ENCODE measurements around the gene CFAP43.

The CFAP43 gene

DNA sequence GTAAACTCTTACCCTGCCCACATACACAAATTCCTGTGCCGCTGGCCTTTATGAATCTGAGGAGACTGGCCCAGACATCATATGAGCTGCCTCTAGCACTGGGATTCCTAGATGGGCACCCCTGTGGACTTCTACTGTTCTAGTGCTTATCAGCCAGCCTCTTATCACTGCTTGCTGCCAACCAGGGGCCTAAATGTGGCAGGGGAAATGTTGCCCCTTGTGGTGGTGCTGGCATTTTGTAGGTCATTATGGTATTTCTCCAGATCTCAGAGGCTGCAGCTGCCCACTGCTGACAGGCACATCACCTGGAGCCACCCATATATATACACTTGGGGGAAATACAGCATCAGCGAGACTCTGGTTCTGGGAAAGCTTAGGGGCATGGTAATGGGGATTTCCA is 104.8 kb downstream of the CFAP43 start:
- no peak for DNase-seq

DNA sequence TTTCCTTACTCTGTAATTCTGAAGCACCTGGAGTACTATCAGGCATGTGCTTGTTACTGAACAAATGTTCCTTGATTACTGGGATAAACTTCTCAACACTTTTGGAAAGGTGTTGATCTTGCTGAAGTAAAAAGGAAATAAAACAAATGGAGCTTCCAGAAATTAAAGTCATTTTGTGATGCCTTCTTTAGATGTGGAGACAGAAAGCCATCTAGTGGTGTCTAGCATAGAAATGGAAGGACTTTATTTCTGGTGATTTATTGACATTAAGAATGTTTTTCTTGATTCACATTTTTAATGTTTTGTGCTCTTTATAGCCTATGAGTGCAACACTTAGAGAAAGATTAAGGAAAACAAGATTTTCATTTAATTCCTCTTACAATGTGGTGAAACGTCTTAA is 108.8 kb downstream of the CFAP43 start:
- no peak for DNase-seq

DNA sequence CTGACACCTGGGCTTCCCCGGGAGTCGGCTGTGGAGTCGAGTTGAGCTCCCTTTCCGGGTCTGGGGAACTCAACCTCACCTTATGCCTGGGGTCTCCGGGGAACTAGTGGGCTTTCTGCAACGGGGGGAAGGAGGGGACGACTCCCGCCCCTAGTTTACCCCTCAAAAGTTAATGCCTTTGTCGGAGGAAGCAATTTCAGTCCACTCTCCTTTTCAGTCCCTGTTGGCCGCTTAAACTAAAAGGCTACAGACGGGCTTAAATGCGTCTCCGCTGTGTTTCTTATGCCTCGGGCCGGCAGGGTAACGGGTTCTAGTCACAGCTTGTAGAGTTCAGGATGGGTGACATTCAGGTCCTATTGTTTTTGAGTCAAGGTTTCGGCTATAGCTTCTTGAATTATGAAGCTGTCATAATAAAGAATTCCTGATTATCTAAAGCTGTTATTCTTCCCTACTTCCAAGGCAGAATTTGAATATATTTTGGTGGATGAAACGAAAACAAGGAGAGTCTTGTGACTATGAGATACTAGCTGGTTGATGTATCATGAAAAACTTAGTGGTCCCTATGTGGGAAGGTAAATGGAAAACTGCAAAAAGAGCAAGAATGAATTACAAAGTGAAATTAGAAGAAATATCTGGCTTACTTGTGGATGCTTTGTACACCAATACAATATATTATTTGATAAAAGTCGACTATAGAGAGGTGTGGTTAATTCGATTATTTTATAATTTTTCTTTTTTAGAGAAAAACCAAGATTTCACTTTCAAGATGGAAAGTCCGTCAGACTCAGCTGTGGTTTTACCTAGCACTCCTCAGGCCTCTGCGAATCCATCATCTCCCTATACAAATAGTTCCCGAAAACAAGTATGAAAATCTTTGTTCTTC is 109.7 kb downstream of the CFAP43 start:
- no peak for DNase-seq

DNA sequence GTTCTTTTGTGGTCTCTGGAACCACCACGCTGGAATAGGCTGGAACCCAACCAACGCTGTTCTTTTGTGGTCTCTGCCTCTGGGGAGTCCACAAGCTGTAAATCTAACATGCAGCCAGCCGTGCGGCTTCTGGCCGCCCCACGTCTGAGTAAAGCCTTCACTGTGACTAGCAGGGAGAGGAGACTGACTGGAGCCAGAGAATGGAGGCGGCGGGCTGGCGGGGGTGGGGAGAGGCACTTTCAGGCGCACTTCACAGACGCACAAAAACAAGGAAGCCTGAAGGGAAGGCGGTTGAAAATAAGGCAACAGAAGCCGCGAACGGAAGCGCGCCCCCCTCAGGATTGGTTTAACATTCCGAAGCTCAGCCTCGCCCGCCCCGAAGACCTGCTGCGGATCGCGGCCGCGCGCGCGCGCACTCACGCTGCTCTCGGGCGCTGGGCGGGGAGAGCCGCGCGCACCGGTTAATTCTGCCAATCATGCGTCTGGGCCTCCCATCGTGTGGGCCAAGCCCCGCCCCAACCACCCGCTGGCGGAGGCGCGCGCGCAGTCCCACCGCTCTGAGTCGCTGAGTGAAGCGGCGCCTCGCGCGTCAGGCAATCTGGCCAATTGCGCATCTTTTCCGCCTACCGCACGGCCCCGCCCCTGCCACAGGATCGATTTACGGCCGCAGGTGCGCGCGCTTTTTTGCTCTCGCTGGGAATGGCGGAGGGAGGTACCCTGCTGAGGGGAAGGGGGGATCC is 110.5 kb downstream of the CFAP43 start, which contains the start of gene SFR1:
Gene SFR1 (plus strand): TSS at position 687 of the 740 bp plus-strand sequence. CDS start 13 bp downstream, at position 700.
- DNase-seq, result peak; percentile 98

DNA sequence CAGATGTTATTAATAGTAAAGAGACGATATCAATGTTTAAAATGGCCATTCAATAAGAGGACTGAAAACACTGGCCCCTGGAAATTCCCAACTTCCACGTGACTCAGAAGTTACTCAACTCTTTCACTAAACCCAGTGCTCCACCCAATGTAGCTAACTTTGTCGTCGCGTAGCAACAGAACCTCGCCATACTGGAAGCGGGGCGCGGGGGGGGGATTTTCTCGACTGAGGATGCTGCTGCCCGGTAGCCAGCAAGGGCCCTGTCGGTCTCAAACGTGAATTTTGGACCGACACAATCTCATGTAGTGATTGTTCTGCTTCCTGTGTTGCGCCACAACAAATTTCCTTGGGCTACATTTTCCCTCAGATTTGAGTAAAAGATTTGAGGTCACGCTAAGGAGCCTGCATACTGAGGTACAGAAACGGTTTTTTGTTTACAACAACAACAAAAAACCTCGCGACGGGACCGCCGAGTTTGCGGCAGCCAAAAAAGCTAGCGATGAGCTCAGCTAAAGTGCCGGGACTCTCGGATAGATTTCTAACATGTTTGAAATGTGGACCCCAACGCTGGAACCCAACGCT is 111.2 kb downstream of the CFAP43 start:
- peak; percentile 90 for DNase-seq

DNA sequence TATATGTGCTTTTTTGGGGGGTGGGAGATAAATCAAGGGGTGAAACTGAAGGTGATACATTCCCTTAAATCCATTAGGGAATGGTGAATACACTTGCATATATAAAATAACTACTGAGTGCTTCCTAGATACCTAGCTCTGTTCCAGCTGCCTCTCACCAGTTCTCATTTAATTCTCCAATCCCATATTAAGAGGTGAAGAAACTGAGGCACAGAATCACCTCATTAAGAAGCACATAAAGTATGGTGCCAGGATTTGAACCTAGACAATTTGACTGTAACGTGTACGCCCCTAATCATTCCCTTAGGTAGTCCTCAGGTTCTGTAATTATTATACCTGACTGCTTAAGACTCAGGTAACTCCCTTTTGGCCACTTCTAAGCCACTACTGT is 111.7 kb downstream of the CFAP43 start:
- no peak for DNase-seq

DNA sequence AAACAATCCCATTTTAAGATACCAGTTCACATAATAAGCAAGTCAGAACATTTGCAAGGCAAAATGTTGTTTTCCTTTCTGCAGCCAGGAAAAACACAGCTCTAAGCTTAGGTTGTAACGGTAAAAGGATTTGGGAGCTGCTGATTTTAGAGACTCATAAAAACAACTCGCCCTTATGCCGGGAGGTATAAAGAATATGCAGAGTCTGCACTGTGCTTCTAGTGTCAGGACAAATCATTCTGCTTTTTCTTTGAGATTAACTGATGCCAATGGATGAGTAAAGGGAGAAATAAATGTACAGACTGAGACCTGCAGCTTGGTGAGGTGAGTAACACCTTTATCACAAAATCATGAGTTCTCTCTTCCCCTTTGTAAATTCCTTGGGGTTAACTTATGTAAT is 112.2 kb downstream of the CFAP43 start:
- no peak for DNase-seq

DNA sequence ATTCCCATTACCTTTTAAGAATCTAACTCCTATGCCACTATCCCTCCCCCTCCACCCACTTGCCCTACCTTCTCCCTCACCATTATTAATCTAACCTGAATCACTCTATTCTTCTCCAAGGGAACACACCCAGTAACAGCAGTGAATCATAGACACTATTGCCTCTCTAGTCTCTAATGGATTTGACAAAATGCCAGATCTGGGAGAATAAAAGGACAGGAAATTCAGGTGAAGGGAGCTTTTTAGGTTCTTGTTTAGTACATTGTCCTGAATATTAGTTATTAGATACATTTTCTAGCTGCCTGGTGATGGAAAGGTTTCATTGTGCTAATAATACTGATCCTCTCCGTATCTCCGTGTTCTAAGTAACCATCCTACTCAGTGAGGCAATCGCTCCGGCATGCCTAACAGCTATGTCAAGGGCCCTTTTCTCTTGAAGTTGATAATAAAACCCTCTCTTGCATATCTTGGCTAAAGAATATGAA is 114.3 kb downstream of the CFAP43 start:
- DNase-seq, result no peak

DNA sequence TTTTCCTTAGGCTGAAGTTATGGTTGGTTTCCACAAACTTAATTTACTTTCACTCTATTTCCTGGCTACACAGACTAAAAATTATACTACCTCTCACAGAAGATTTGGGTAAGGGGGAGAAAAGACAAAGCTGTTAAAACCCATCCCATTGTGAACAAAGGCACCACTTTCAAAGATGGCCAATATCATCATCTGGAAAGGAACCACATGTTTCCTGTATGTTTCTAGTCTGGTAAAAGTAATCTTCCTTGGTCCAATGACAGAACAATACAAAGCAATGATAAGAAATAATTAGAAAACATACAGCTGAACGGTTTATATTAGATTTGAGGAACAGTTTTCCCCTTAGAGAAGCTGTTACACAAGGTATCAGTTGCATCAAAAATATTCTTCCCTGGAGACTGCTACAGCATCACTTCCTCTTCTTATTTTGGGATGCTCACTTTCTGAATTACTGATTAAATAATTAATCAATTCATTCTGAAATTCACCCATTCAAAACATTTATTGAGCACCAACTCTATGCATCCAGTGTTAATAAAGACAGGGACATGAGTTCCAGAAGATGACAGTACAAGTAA is 118.7 kb downstream of the CFAP43 start:
- DNase-seq, result no peak

DNA sequence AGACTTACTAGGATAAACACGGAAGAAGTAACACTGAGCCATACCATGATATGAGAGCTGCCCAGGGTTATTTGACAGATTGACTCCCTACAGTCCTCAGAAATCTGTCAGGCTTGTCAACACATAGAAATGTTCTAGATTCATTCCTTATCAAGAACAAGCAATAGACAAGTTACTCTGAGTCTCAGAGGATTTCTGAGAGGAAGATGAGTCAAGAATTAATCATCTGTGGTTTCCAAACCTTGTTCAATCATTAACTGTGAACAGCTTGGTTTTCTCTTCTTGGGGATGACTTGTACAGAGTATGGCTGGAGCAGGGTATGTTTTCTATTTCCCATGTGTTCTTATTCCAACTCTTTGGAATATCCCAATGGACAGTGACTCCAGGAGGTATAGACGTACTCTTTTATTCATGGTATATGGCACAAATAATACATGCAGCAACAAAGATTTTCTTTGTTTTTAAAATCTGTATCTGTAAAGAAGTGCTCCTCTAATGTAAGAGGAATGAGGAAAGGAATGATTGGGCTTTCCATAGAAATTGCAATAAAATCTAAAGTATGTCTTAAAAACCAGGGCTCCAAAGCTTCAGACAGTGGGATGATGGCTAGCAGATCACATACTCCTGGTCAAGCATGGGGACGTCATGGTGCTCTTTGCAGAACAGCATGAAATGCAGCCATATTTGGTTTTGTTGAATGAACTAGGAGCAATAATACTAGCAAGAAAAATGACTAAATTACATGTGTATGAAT is 122.1 kb downstream of the CFAP43 start:
- no peak for DNase-seq

DNA sequence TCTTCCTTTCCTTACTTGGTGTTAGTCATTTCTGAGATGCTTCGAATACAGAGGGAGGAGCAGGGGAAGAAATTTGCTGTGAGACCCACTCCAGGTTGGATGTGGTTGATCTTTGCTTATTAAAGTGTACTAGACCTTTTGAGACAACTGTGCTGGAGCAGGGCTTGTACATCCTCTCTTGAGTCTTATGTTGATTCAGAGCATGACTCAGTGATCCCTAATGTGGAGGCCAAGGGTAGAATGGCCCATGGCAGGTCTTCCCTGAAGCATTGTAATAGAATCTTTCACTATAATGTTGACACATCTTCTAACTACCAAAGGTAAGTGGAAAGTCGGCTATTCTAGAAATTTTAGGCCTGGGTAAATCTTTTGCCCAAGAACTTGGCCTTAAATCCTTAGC is 127.2 kb downstream of the CFAP43 start:
- DNase-seq, result no peak

DNA sequence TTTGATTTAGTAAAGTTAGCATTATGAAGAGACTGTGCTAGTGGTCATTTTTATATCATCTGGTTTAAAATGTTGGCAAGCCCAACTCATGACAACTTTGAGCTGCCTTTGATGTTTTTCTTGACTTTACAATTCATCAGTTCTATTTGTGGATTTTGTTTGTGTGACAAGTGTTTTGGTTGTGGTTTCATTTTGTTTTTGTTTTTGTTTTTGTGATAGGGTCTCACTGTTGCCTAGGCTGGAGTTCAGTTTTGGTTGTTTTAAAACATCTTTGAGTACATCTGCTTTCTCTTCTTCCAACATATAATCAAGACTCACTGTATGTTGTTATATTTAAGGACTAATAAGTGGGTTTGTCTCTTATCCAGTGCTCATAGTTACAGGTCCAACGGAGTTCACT is 127.7 kb downstream of the CFAP43 start:
- no peak for DNase-seq

DNA sequence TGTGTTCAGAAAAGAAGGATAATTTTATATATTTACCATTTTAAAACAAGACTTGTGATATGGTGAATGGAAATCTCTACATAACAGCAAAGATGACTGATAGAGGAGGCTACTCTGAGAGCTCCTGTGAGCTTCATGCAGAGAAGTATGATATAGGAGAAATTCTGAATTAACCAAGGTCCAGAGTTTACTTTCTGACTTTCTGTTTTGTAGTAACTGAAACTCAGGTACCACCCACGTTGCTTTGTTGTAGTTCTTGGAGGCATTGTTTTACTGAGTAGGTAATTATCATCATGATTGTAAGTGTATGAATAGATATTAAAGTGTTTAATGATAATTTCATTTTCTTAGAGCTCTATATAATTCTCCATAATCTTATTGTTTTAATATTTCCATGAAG is 128.2 kb downstream of the CFAP43 start:
- DNase-seq, result no peak

DNA sequence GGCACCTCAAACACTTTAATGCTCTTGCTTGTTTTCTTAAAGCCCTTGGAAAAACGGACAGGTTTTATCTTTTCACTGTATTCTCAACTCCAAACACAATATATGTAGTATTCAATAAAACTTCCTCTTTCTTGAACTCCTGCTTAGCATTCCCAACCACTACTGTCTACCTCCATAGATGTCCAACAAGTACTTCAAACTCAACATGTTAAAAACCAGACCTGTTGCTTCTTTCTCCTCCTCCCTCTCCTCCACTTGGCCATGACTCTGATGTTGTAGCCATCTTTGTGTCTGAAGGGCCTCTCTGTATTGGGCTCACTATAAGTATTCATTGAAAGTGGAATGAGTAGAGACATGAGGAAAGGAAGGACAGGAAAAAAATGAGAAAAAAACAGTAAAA is 130.3 kb downstream of the CFAP43 start:
- DNase-seq, result no peak

DNA sequence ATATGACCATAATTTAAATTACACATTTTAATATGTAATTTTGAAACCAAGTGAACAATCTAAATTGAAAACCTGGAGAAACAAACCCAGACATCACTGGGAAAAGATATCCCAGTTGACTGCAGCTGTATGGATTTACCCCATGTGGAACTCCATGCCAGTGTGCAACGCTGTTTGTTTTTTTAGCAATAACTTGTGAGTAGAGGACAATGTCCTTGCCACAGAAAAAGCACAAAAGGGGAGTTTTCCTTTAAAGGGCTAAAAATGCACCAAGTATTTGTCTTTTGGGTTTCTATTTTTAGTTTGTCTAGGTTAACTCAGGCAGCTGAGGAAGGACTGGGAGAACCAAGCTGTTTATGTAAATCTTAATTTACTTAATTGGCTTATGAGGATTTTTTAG is 131.4 kb downstream of the CFAP43 start:
- DNase-seq, result no peak

DNA sequence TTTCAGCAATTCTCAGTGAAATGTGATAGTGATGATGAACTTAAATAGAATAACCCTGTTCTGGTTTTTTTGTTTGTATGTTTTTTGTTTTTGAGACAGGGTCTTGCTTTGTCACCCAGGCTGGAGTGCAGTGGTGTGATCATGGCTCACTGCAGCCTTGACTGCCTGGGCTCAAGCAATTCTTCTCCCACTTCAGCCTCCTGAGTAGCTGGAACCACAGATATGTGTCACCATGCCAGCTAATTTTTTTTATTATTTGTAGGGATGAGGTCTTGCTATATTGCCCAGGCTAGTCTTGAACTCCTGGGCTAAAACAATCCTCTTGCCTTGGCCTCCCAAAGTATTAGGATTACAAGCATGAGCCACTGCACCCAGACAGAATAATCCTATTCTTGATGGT is 132.2 kb downstream of the CFAP43 start:
- no peak for DNase-seq

DNA sequence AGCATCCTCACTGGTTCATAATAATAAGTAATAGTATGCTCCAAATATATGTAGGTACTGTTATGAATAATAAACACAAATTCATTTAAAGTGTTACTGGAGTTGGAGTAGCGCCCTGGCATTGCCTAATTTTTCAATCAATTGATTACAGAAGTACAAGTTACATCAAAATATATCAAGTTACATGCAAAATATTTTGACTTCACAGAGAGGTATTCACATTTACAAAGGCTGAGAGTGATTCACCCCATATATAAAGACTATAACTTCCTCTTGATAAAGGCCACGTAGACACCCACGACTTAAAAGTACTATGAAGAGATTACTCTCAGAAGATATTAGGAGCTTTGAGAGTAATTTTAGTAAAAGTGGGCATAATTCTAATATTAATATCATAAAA is 132.9 kb downstream of the CFAP43 start:
- DNase-seq, result no peak

DNA sequence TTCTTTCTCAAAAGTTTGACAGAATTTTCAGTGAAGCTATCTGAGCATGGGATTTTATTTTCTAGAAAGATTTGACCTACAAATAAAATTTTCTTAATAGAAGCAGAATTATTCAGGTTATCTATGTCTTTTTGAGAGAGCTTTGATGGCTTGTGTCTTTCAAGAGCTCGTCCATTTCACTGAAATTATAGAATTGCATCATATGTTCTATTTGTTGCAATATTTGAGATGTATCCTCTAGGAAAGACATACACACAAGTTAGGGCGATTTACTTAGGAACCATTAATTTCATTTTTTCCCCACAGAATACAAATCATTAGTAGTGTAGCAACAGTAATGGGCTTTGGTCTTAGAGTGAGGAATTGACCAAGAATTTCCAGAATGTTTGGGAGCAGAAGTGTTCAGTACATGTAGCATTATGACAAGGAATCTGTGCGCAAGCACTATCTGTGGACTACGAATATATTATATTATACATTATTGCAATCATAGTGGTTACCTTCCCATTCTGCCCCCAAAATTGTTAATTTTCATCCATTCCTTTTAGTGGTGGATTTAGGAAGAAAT is 133.7 kb downstream of the CFAP43 start:
- DNase-seq, result no peak

DNA sequence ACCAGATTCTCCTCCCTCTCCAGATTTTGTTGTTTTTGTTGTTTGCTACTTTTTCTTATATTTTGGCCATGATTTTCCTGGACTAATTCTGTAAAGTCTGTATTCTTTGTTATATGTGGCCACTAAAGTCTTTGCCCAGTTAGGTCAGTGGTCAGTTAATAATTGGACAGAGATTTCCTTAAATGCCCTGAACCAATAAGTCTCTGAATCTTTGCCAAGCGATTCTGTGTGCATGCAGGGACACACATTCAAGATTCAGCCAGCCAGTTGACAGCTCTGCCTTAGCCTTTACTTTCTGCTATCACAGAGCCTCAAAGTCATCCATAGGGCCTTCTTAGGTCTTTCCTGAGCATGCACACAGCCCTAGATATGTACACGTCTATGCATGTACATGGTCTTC is 135.5 kb downstream of the CFAP43 start:
- no peak for DNase-seq

DNA sequence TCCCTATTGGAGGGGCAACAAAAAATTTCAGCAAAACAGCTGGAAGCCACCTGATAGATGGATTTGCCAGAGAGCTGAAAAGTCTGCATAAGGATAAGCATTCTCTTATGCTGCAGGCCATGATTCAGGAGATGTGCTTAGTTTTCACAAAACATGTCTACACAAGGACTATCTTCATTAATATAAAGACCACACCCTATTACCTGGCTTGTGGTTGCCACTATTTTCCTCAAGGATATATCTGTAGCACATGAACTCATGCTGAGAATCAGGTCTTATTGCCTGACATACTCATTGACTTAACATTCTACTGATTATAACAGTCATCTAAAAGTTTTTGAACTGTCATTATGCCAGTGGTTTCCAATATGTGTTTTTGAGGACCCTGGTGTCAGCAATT is 139.4 kb downstream of the CFAP43 start:
- no peak for DNase-seq

DNA sequence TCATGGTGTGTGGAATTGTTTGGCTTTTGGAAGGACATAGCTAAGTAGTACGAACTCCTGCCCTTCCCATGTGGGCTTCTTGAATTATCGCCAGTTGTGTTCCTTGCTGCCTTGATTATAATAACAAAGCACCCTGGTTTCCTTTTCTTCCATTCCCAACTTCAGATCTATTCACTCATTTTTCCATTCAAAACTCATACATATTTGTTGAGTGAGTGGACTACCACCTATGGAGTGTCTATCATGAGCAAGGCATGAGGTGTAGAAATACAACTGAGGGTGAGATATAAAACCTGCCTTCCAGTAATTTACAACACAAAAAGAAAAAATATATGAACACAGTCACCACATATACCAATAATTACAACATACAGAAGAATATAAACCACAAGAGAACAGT is 141.6 kb downstream of the CFAP43 start:
- no peak for DNase-seq

DNA sequence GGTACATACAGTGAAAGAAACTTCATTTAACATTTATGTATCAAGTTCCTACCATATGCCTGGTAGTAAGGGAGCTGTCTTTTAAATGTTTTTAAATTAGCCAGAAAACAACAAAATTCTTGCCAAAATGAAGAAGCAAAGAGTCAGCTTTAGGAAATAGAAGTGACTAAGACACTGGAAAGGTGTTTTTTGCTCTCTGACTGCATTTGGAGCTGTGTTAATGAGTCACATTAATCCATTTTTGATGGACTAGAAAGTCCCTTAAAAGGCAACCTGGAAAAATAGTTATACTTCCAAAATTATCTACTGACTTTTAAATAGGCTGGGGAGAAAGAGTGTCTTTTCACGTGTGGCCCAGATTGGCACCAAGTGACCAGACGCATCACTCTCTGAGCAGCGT is 142.5 kb downstream of the CFAP43 start:
- no peak for DNase-seq
